ENCODE measurements around the gene DMKN.
A peak's percentile ranks its signal among the peaks of the same experiment; 100 is the strongest.
"Not testable (repeated sequence)": the region's sequence is repeated elsewhere in the genome, so short reads cannot be mapped to it uniquely, and the experiment has no call there.

Gene DMKN

DNA sequence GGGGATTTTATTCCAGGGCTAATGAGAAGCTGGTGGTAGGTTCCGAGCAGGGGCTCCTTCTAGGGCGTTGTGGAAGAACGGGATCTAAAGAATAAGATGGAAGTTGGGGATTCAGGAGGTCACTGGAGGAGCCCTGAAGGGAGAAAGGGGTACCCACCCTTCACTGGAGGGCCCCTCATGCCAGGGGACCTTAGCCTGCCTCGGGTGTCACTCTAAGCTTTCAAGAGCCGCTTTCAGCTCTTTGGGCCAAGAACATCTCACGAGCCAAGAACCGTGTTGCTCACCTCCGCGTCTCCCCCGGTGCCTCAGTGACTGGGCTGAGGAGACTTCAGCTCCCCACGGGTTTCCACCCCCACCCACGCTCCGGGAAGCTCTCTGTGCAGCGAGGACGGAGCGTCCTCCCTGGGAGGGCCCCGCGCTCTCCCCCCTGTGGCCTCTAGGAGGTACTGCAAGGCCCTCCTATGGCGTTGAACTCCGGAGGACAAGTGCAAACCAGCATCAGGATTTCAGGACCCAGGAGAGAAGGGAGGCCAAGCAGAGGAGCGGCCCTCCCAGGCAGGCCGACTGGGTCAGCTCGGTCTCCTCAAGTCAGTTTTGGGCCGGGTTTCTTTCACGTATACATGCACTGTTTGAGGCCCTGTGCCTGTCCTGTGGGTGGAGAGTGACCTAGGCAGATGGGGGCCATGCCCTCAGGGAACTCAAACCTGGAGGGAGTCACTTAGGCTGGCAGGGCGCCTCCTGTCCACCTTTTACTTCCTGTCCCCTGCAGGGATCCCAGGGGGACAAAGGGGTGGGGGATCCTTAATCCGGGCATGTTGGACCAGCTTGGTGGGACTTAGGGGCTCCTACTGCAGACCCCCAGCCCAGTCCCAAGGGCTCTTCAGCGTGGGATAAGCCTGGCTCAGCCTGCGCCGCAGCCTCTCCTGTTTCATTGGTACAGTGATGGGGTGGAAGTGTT lies 18.1 kb downstream of the DMKN start:
- DNase-seq = peak; percentile 28 to 64 (median 60)

DNA sequence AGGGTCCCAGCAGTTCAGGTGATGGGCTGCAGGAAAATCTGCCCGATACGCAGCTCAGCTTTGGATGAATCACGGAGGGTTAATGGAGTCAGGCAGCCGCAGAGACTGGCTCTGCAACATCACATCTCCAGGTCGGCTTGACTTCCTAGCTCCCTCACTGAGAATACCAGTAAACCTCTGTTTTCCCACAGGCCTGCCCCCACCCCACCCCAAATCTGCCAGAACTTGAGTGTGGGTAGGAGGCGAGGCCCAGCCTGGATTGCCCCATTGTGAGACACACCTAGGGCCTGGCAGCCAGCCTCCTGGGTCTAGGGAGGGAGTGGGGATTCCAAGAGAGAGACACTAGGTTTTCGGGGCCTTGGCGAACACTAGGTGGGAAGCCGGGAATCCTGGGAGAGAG lies 19.5 kb downstream of the DMKN start:
- no peak for DNase-seq

DNA sequence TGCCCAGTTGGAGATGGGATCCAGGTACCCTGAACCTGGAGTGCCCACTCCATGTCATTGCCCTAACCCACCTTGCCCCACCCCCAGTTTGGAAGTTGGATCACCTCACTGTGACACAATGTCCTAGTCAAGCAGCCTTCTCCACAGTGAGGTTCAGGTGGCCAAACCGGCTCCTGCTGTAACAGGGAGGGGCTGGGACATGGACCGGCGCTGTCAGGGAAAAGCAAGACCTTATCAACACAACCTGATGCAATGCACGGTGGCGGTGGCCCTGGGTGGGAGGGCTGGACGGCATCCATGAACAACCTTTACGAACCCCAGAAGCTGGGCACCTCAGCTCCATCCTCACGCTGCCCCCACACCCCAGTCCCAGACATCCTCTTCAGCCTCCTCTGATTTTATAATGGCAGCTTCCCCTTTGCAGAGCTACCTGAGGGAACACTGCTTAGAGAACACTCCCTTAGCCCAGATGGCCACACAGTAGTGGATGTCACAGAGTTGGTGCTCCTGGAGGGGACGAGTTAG lies 21.6 kb downstream of the DMKN start:
- no peak for DNase-seq

DNA sequence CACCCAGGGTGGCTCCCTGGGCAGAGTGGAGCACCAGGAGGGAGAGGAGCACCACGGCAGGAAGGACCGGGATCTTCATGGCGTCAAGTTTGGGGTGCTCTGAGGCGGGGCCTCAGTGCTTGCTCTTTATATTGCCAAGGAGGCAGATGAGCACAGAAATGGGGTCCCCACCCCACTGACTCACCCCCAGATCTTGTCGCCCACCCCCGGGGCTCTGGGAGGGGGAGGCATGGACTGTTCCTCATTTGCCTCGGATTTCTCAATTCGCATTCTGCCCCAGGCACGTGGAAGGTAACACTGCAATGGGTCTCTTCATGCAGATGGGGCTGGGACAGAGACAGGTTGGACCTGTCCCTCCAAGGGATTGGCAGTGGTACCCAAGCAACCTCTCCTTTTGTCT lies 23.1 kb downstream of the DMKN start, which contains the start of gene KRTDAP:
Gene KRTDAP, minus strand, starts transcription at position 101 of the 400 bp plus-strand sequence. Its CDS starts 22 bp downstream, at position 79.
- no peak for DNase-seq

DNA sequence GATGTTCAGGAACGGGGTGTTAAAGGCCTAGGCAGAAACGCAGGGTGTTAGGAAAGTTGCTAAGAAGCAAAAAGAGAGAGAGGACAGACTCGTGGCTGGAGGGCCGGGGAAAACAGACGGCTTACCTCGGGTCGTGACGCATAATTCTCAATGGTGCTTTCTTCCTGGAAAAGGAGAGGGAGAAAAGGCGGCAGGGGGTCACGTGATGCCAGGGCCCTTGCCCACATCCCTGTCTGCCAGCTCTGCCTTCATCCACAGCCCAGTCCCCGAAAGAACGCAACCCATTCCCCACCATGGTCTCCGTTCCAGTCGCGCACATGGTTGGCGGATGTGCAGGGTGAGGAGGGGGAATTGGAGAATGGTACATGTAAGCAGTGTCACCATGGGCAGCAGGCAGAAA lies 24.8 kb downstream of the DMKN start:
- no peak for DNase-seq

DNA sequence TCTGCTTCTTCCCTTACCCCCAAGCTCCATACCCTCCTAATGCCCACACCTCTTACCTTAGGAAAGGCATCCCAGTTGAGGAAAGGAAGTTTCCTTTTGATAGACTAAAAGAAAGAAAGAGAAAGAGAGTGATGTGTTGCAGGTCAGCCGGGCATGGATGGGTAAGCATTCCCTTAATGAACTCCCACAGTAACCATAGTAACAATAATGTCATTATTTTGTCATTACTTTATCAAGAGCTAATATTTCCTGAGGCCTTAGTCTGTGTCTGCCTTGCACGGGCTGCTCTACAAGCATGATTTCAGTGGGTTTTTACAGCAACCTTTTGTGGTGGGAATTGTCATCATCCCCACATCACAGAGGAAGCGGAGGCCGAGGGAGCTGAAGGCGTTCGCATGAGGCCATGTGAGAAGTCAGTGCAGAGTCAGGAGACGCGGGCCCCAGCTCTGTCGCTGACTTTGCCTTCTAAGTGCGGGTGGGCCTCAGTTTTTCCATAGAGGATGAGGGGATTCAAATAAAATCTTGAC lies 25.7 kb downstream of the DMKN start:
- DNase-seq = no peak

DNA sequence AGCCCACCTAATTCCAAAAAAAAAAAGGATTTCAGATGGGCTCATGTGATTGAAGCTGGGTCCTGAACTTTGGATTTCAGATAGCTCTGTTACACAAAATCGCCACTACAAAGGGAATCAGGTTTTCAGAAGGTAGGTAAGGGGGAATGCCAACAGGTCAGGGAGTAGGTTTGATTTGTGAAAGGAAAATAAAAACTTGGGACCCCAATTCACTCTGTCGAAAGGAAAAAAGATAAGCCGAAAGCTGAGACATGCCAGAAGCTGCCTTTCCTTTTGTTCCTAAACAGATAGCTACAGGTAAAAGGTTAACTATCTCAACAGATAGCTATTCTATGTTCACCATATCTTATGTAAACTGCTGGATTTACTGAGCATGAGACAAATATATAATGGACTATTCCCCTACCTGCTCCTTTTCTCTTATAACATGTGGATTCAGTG lies 27.2 kb downstream of the DMKN start:
- DNase-seq = no peak

DNA sequence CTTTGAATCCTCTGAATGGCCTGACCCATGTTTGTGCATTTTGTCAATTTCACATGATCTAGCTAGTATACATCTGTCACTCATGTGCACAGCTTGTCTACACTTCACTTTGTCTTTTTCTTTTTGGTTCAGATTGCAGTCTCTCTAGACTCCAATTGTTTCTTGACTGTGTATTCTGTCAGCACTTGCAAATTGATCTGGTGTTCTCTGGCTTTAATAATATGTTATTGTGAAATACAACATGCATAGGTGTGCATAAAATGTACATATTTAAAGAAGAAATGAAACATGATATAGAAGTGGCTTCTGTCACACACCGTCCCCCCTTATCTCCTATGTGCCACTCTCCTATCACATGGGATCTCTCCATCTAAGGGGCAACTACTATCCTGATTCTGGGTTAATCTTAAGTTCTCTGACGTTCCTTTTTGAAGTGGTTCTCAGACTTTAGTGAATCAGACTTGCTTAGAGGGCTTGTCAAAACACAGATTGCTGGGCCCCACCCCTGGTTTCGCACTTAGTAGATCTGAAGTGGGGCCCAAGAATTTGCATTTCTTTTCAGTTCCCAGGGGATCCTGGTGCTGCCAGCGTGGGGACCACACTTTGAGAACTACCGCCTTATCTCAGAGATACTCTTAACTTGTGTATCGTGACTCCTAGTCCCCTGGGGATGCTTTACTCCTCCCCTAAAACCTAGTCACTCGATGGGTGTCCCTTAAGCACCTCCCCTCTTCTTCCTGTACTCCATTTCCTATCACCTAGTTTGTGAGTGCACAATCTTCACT lies 29.0 kb downstream of the DMKN start:
- DNase-seq = peak in 1 of 5 experiments; percentile 21

DNA sequence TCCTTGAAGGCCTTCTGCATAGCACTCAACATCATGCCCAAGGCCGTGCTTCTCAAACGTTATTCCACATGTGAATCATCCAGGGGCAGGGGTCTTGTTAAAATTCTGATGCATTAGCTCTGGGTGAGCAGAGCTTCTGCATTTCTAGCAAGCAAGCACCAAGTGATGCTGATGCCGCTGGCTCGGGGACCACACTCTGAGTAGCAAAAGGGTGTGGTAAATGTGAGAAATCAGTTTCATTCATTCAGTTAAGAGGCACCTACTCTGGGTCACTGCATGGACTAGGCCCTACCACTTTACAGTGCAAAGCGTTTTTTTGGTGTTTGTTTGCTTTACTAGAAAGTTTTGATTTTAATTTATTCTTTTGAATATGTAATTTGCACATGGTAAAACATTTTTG lies 30.4 kb downstream of the DMKN start:
- DNase-seq = no peak

DNA sequence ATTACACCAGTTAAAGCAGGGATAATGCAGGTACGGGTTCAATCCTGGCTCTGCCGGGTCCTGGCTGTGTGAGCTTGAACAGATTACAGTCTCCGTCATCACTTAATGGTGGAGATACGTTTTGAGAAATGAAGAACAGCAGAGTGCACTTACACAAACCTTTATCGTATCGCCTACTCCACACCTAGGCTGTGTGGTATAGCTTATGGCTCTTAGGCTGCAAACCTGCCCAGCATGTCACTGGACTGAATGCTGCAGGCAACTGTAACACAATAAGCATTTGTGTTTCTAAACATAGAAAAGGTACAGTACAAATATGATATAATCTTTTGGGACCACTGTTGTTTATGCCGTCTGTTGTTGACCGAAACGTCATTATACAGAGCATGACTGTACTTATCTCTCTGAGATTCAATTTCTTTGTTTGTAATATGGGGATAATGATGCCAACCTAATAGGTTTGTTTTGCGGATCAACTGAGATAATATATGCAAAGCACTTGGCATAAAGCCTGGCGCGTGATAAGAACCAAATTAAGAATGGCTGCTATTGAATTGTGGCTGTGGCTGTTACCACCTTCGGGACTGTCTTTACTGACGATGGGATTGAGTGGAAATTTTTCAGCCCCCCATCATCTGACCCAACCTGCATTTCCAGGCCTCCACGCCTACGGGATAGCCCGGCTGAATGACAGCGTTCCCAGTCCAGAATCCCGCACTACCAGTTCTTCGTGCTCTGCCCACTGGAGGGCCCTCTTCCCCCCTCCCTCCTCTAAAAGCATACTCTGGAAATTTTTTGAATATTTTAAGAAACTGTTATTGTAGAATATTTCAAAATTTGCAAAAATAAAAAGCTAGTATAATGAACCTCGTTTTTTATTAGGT lies 34.4 kb downstream of the DMKN start:
- DNase-seq = no peak

DNA sequence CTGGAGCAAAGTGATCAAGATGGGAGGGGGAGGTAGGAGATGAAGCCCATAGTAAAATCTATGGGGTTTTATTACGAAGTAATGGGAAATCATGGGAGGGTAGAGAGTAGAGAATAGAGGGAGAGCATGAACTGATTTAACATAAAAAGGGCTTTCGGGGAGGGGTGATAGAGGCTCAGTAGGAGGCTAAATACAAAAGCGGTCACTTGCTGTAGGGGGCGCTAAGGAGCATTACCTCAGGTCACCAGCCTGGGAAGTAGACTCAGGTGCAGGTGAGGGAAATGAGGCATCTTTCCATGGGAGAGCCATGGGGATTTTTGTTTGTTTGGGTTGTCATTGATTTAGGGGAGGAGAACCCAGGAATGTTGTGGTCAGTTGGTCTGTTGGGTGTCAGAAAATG lies 37.3 kb downstream of the DMKN start:
- no peak for DNase-seq

DNA sequence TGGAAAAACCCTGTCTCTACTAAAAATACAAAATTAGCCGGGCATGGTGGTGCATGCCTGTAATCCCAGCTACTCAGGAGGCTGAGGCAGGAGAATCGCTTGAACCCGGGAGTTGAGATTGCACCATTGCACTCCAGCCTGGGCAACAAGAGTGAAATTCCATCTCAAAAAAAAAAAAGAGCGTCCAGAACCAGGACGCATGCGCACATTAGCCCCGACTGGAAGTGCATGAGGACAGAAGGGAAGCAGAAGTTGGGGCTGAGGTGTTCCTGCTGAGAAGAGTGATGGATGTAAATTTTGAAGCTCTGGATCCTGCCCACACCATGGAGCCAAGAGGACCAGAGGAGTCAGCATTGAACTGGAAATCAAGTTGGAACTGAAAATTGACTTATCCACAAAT lies 38.9 kb downstream of the DMKN start:
- DNase-seq = not testable (repeated sequence)

DNA sequence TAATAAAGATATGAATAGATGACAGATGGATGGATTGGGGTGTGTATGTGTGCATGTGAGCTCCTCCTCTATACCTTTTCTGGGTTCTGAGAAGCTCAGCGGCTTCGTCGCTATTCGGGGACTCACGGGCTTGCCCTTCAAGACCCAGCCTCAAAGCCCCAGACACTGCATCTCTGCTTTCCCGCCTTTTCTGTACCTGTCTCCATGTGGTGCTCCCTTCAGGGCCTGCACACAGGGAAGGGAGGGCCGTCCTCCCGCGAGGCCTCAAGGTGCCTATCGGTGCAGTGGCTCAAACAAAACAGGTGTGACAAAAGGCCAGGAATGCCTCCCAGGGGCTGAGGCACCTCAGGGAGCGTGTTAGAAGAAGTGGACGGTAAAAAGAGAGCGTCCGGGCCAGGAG lies 39.3 kb downstream of the DMKN start:
- DNase-seq = no peak

DNA sequence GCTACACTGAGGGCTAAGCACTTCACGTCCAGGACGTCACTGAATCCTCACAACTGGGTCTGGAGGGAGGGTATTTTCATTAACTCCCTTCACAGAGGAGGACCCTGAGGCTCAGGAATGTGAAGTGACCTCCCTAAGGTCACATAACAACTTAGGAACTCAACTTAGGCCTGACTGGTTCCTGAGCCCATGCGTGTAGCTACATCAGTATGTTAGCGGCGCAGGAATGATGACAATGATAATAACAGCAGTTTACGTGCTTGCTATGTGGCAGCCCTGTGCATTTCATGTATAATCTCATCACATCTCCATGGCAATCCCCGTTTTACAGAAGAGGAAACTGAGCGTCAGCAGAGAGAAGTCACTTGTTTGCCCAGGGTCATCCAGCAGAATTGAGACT lies 41.5 kb downstream of the DMKN start:
- no peak for DNase-seq

DNA sequence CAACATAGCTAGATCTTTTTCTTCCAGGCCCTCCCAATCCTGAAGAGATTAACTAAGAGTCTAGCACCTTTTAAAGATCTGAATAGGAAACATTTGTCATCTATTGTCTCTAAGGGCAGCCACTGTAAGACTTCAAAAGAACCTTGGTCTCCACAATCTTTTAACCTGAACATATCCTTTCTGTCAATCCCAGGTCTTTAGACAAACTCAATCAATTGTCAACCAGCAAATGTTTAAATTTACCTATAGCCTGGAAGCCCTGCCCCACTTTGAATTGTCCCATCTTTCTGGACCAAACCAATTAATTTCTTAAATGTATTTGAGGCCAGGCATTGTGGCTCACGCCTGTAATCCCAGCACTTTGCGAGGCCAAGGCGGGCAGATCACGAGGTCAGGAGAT lies 42.4 kb downstream of the DMKN start:
- not testable (repeated sequence) for DNase-seq

DNA sequence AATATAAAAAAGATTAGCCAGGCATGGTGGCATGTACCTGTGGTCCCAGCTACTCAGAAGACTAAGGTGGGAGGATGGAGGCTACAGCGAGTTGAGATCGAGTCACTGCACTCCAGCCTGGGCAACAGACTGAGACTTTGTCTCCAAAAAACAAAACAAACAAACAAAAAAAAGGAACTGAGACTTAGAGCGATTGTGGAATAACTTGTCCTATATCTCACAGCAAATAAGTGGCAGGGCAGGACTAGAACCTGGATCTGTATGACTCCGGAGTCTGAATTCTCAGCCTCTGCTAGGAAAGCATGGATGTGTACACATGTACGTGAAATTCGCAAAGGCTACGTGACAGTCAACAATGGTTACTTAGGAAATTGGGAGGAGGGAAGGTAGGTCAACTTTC lies 43.3 kb downstream of the DMKN start:
- DNase-seq = no peak

DNA sequence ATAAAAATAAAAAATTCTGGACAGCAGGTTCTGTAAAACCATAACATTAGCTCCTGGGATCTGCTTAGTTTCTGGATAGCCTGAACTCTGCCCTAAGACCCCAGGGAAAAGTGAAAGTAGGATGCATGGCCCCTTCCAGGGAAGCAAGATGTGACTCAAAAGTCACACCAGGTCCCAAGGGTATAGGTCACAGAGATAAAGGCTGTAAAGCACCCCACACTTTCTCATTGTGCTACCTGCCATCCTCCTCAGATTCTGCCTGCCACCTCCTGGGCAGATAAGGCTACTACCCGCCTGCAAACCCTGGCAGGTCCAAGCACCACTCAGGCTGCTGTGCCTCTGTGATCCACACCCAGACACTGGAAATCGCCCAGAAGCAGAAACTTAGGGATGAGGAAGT lies 44.8 kb downstream of the DMKN start:
- DNase-seq = peak; percentile 23 to 78 (median 43)

DNA sequence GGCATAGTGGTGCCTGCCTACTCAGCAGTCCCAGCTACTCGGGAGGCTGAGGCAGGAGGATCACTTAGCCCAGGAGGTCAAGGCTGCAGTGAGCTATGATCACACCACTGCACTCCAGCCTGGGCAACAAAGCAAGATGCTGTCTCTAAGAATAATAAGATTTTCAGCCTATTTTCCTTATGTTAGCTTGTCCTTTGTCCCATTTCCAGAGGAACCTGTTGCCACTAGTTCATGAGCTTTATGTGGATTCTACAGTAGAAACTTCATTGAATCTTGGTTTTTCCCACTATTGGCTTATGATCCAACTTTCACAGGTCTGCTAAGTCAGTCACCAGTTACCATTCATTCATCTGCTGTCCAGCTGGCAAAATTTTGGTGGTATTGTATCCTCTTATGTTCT lies 47.2 kb downstream of the DMKN start:
- no peak for DNase-seq

DNA sequence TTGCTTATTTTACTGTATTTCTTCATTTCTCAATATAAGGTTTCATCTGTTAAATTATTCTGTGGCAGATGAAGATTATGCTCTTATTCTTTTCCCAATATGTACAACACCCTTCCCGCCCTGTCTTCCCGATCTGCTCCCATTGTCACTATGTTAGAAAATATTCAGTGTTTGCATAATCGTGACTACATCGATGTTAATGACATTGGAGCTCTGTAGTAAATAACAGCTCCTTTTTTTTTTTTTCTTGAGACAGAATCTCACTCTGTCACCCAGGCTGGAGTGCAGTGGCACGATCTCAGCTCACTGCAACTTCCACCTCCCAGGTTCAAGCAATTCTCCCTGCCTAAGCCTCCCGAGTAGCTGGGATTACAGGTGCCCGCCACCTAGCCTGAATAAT lies 50.5 kb downstream of the DMKN start:
- not testable (repeated sequence) for DNase-seq

DNA sequence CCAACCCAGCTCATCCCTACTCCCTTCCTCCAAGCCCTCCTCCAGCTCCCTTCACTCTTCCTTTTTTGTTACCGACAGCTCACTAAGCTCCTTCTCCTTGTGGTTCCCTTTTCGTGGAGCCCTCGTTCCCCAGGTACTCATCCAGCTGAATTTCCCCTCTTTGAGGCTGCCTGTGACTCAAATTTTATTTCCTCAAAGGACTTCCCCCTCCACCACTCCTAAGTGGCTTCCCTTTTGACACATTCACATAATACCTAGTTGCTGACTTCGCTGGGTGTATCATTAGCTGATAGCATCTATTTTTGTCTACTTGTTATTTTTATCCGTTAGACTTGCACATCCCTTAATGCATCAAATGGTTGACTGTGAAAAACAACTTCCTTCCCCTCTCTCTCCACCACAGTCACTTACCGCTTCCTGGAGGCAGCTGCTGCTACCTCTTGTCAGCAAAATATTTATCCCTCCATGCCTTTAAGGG lies 50.9 kb downstream of the DMKN start:
- peak in 3 of 5 experiments; percentile 43 to 96 (median 83) for DNase-seq

DNA sequence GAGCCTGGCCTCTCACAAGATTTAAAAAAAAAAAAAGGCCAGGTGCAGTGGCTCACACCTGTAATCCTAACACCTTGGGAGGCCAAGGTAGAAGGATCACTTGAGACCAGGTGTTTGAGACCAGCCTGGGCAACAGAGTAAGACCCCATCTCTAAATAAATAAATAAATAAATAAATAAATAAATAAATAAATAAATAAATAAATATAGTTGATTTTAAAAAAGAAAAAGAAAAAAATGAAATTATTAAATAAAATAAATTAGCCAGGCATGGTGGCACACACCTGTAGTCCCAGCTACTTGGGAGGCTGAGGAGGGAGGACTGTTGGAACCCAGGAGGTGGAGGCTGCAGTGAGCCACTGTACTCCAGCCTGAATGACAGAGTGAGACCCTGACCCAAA lies 51.7 kb downstream of the DMKN start:
- DNase-seq = not testable (repeated sequence)

DNA sequence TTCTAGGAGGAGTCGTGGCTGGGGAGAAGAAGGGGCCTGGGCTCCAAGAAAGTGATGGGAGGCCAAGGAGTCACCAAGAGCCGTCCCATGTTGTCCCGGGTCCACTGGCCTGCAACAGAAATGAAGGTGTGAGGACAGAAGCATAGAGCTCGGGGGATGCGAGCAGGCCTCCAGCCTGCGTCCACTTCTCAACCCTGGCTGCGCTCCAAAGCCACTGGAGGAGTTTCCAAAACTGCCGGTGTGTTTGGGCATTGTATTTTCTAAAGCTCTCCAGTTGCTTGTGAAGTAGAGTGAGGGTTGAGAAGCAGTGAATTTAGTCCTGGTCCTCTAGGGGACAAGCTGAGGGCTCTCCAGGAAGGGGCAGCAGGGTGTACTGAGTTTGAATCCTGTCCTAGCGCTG lies 52.4 kb downstream of the DMKN start:
- DNase-seq = no peak
